HG02938 (cell line): ENCODE measurements around the gene C1GALT1C1.
"Not testable (repeated sequence)": the region's sequence is repeated elsewhere in the genome, so short reads cannot be mapped to it uniquely, and the experiment has no call there.

ENCODE experiments used
- ATAC-seq: cut with Tn5 transposase; IDR thresholded peaks from one replicate; pipeline ENCODE4 v1.9.1; 2021; ENCODE audit warnings: mild to moderate bottlenecking, moderate library complexity; ENCODE audit not compliant: unreplicated experiment

The C1GALT1C1 gene

DNA sequence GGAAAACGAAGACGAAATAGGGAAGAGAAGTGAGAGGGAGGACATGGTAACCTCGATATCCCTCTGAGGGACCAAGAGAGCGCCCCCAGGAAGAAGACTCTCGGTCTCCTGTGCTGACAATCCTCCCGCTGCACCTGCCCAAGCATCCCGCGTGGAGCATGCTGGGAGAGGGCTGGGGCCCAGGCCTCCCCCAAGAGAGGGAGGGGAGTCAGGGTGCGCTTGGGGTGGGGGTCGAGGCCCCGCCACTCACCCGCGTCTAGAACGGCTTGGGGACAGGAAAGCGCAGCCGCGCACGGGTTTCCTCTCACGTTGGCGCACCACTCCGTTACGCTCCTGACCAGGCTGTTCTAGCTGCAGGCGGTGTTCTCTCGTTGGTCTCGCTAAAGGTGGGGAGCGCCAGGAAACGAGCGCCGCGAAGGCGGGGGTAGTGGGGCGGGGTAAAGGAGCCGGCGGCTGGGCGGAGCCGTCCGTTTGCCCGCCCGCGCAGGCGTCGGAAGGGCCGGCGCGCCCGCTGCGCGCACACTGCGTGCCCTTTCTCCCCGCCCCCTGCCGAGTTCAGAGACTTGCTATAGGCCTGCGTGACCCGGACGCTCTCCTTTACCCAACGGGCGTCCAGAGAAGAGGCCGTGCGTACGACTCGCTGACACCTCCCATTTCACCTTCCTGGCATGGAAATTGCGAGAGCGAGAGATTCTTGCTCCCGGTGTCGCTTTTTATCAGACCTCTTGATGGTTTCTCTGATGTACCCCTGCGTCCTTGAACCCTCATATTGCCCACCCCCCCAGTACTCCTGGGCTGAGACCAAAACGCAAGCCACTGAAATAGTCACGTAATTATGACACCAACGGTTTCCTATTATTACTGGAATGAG is at the start of gene C1GALT1C1:
Gene C1GALT1C1 (minus strand): TSS at position 388 of the 871 bp plus-strand sequence. CDS start 2,888 bp downstream, outside the sequence.
- peak; percentile 95 for ATAC-seq

DNA sequence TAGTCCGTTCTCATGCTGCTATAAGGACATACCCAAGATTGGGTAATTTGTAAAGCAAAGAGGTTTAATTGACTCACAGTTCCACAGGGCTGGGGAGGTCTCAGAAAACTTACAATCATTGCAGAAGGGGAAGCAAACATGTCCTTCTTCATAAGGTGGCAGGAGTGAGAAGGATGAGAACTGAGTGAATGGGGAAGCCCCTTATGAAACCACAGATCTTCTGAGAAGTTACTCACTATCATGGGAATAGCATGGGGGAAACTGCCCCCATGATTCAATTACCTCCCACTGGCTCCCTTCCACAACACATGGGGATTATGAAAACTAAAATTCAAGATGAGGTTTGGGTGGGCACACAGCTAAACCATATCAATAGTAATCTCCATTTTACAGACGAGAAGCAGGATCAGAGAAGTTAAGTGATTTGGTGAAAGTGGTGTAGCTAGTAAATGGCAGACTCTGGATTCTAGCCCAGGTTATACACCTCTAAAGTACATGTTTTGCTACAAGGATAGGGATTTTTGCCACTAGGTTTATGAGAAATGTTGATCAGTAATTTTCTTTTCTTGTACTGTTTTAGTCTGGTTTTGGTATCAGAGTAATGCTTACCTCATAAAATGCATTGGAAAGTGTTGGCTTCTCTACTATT is 47.3 kb upstream of the C1GALT1C1 start:
- no peak for ATAC-seq

DNA sequence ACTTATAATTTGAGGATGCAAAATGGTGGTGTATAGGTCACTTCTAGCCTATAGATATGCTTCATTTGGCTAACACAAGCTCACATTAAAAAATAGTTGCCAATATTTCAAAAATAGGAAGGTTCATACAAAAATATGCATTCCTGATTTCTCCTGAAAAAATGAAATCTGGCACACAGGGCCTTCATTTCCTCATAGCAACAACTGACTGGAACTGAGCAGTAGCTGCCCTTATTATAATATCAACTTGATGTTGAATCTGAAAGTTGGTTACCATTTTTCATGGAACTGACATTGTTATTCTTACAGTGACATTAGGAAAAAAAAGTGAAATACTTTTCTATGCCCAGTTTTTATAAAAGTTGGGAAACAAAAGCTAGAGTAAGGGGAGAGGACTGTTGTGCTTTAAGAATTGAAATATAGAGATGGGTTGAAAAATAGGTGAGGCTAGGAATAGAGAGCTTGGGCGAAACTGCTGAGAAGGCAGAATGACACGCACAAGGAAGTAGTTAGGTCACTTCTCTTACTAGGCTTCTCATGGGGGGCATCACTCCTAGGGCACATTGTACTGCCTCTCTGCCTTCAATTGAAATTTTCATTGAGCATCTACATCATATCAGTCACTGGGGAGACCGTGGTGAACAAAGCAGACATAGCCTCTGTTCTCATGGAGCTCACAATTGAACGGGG is 43.1 kb upstream of the C1GALT1C1 start:
- no peak for ATAC-seq

DNA sequence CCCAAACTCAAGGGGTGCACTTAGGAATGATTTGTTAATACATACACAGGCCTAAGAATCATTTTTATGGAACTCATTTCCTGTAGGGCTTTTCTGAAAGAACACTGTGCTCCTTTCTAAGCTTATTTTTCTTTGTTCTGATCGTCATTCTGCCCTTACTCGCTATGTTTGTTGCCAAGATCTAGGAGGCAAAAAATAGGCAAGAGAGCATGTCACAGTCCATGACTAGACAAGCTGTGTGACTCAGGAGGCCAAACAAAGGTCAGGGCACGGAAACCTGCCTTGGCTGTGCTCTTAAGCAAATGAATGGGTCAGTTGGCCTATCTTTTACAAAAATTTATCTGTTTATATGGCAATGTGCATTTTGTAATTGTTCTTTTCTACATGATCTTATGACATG is 42.5 kb upstream of the C1GALT1C1 start:
- no peak for ATAC-seq

DNA sequence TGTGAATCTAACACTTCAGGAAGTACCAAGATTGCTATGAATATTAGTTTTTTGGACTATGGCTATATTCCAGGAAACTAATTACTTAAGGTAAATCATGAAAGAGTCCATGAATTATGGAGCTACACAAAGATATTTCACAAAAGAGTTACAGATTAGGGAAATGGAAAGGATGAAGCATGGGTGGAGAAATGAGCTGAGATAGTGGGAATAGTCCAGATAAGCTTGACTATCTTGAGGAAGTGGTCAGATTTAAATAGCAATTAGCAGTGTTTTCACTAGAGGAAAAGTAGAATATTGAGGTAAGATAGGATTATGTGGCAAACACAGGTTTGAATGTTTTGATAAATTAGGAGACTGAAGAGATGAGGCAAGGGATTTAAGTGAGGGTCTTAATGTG is 42.1 kb upstream of the C1GALT1C1 start:
- ATAC-seq: no peak

DNA sequence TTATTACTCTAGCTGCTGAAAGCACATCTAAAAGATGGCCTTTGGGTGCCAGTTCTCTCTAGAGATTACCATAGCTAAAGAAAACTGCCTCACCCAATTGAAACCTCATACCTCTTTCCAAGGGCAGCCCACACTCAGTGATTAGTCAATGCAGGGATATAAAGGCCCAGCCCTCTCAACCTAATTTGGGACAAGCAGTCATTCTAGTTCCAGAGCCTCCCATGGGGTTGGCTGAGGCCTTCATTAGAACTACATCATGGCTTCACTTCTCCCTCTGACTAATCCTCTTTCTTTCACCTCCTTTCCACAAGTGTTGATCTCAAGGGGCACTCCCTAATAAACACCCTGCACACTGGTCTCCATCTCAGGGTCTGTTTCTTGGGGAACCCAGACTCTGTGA is 38.5 kb upstream of the C1GALT1C1 start:
- ATAC-seq: no peak

DNA sequence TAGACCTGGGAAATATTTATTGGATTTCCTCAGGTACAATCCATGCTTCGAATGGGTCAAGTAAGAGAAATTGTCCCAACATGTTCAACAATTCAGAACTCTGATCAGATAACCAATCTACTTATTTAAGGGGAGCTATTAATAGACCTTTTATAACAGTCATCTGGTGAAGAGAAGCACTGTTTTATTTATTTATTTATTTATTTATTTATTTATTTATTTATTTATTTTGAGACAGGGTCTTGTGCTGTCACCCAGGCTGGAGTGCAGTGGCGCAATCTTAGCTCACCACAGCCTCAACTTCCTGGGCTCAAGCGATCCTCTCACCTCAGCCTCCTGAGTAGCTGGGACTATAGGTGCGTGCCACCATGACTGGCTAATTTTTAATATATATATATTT is 34.7 kb upstream of the C1GALT1C1 start:
- ATAC-seq: not testable (repeated sequence)

DNA sequence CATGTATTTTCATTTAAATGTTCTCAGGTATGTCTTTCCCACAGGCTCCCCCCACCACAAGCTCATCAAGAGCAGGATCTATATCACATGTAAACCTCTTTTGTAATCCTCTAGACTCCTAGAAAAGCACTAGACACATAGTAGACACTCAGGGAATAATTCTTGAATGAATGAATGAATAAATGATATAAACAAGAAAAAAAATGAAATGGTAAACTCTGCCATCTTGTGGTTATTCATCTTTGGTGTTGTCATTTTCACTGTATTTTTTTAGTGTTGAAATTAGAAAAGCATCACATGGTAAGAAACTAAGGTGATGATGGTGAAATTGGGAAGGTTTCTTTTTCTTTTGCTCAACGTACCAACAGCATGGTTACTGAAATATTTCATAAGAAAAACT is 34.2 kb upstream of the C1GALT1C1 start:
- ATAC-seq: no peak

DNA sequence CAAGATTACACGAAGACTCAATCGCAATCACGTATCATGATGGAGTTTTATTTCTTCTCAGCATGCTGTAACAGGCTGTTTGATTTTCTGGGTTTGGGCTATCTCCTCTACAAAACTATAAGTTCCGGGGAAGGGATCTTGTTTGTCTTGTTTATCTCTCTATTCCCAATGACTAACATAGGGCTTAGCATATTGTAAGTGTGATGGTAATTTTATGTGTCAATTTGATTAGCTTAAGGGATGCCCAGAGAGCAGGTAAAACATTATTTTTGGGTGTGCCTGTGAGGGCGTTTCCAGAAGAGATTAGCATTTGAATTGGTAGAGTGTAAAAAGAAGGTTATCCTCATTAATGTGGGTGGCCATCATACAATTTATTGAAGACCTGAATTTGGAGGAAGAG is 32.8 kb upstream of the C1GALT1C1 start:
- no peak for ATAC-seq

DNA sequence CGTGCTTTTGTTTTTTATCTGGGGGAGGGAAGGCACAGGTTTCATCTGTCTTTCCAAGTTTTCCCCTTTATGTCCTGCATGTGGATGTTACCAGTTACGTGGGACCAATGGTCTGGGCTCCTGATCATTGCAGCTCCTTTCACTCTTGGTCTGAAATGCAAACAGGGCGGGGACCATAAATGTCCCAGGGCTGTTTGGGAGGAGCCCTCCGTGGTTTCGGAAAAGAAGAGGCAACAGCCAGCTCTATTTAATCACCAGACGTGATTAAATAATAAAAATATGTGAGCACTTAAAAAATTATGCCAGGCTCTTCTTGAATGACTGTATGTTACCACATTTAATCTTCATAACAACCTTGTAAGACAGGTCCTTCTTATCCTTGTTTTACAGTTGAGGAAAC is 30.8 kb upstream of the C1GALT1C1 start:
- ATAC-seq: no peak

DNA sequence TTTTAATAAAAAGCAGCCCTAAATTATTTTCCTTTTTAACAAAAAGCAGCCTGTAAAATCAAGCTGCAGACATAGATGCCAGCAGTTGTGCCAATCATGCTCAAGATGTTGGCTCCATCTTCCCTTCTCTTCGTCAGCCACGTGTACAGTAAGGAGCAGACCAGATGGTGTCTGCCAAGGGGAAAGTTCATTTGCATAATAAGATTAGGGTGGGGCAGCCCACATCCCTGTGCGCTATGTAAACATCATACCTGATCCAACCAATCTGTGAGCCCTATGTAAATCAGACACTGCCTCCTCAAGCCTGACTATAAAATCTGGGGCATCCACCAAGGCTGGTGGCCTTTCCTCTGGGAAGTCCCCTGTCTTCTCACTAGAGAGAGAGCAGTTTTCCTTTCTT is 23.1 kb upstream of the C1GALT1C1 start:
- ATAC-seq: no peak

DNA sequence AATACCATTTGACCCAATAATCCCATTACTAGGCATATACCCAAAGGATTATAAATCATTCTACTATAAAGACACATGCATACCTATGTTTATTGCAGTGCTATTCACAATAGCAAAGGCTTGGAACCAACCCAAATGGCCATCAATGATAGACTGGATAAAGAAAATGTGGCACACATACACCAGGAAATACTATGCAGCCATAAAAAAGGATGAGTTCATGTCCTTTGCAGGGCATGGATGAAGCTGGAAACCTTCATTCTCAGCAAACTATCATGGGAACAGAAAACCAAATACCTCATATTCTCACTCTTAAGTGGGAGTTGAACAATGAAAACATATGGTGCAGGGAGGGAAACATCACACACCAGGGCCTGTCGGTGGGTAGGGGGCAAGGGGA is 22.4 kb upstream of the C1GALT1C1 start:
- ATAC-seq: not testable (repeated sequence)

DNA sequence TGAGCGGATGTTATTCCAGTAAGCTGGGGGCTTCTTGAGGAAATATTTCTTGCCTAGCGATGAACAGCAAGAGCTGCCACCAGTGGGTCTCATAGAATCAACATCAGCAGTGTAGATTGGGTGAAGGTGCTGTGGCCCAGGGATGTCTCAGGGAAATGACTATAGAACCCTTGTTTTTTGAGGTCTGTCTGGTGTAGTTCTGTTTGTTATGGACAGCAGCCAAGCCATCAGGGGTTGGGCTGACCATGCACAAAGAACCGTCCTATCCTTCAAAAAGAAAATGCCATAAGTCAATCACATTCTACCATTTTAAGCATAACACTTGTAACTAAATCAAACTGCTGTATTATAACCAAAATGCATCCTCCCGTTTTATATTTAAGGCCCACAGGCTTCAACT is 17.3 kb upstream of the C1GALT1C1 start:
- no peak for ATAC-seq

DNA sequence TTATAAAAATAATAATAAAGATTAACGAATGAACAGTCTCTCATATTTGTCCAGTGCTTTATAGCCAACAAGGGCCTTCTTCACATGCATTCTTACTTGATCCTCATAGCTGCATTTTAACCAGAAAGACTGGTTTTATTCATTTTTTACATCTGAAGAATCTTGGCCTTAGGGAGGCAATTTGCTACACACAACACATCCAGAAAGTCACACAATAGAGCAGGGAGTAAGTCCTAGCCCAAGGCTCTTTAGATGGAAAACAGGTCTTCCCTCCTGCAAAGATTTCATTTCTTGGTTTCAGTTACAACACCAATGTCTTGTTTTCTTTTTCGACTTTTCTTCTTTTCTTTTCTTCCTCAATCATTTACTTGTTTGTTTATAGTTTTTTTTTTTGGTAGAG is 13.0 kb upstream of the C1GALT1C1 start:
- ATAC-seq: no peak

DNA sequence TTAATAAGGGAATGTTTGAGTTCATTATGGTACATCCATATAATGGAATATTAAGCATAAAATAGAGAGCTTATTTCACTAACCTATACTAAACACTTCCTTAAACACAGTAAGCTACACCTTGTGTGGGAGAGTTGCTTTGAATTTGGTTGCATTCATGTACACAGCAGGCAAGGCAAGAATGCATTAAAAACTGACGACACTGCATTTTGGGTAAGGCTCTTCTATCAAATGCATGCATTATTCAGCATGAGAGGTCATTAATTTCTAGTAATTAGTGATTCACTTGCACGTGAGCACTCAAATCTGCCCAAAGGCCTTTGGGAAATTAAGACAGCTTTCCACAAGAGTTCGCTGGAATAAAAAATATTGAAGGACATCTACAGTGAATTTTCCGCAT is 8.8 kb upstream of the C1GALT1C1 start:
- ATAC-seq: no peak

DNA sequence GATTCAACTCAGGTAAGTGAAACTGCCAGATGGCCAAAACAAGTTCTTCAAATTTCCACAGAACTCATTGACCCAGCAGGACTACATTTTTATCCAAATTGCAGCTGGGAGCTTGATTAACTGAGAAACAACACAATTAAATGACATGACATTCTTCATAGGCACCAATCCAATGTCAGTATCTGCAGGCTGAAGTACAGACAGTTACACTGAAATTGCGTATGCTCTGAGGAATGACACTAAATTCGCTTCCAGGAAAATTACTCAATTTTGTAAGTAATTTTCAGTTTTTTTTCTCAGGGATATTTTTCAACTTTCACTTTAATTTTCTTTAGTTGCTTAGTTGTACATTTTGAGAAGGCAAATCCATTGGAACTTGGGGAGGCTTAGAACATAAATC is 4.5 kb downstream of the C1GALT1C1 start:
- no peak for ATAC-seq

DNA sequence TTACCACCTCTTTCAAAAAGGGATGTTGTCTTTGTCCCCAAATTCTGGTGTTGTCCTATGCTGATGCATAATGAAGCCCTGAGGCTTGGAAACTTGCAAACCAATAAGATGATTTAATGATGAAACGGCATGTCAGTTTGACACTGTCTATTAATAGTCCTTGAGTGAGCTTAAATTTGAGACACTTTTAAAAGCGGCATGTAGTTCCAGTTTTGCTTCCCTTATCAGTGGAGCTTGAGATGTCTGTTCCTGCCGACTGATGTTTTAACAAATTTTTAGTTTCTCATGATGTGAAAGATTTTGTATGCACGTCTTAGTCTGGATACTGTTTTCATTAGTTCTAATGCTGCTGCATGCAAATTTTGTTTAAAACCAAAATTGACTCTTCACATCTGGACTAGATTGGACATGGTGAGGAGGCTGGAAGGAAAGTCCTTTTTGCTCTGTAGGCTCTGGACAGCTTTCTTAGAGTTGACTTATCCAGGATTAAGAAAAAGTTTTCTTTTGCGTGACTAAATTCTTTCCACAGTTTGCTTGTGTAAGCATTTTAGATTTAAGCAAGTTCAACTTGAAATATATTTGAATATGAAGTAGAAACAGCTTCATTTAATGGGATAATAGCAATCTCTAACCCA is 11.7 kb downstream of the C1GALT1C1 start:
- ATAC-seq: no peak

DNA sequence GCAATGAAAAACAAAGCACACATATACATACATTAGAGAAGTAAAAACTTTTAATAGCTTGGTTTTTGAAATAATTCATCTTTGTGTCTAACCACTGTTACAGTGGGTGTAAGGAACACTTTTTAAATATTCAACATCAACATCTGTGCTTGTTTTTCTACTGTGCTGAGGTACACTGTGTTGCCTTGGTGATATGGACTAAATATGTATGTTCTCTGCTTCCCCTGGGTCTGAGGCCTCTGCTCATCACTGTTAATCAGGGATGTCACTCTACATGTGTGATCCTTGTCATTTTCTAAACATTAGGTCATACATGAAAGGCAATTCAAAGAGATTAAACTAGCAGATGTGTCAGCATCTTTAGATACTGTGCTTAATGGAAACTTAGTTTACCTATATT is 15.0 kb downstream of the C1GALT1C1 start:
- no peak for ATAC-seq

DNA sequence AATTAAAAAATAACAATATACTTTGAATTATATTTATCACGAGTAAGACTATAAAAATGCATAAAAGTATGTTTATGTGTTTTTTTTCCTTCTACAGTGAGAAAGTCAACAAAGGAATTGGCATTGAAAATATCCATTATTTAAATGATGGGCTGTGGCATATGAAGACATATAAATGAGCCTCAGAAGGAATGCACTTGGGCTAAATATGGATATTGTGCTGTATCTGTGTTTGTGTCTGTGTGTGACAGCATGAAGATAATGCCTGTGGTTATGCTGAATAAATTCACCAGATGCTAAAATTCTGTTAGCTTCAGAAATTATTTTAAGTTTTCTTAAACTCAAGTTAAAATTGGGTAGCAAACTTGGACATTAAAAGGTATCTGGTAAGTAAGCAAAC is 17.8 kb downstream of the C1GALT1C1 start:
- ATAC-seq: no peak

DNA sequence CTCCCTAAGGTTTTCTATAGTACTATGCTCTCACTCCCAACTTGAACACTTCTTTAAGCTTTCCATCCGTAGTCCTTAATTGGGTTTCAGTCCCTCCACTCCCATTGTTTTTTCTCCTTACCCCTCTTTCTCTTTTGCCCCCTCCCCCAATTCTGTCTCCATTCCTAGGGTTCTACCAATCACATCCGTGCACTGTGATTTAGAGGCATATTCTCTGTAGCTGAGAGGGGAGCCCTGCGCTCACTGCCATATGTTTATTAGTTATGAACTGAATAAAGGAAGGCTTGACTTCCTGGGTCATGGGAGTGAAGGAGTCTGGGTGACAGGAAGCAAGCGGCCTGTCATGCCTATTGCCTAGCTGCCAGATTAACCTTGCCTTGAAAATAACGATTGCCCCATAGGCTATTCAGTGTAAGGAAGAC is 25.5 kb downstream of the C1GALT1C1 start:
- ATAC-seq: no peak

DNA sequence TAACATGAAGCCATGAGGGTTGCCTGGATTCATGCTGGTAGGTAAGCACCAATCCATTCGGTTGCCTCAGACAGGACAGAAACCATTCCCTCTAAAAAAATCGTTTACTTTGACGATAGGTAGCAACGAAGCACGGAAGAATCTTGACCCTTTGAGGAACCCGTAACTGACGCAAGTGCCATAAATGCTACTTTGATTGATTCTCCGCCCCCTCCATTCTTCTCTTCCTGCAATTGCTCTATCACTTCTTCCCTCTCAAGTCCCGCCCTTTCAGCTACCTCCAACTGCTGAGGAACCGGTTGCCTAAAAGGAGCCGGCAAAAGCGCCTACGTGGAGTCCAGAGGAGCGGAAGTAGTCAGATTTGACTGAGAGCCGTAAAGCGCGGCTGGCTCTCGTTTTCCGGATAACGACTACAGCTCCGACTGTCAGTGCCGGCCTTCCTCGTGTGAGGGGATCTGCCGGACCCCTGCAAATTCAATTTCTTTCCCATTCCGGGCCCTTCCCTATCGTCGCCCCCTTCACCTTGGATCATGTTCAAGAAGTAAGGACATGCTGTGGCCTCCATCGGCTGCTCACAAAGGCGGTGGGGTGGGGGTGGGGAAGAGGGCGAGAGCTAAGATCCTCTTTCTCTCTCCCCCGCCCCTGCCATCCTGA is 26.0 kb downstream of the C1GALT1C1 start, which contains the start of gene MCTS1:
Gene MCTS1 (plus strand): TSS at position 395 of the 654 bp plus-strand sequence. CDS start 136 bp downstream, at position 531.
- ATAC-seq: peak; percentile 94
